RPMI8226 (cell line): ENCODE measurements around the gene FIS1.
A peak's percentile ranks its signal among the peaks of the same experiment; 100 is the strongest.
"Not testable (repeated sequence)": the region's sequence is repeated elsewhere in the genome, so short reads cannot be mapped to it uniquely, and the experiment has no call there.

Experiments used
- DNase-seq: peaks from one replicate; pipeline ENCODE4 v3.0.0-alpha.2; 2015

FIS1 gene

GRCh38 chr7:101232141-101232850 is 12.6 kb downstream of the FIS1 start:
- no peak for DNase-seq

GRCh38 chr7:101231644-101232043 is 13.2 kb downstream of the FIS1 start:
- DNase-seq = no peak

GRCh38 chr7:101226721-101227120 is 18.2 kb downstream of the FIS1 start:
- DNase-seq = no peak

GRCh38 chr7:101225650-101226049 is 19.2 kb downstream of the FIS1 start:
- no peak for DNase-seq

GRCh38 chr7:101223528-101223927 is 21.4 kb downstream of the FIS1 start:
- DNase-seq = no peak

GRCh38 chr7:101222275-101222830 is 22.5 kb downstream of the FIS1 start:
- DNase-seq = no peak

- DNase-seq = no peak
Measured at GRCh38 chr7:101220295-101220694, 24.6 kb downstream of the FIS1 start.

- no peak for DNase-seq
Measured at GRCh38 chr7:101218236-101219125, 26.4 kb downstream of the FIS1 start.

GRCh38 chr7:101217388-101218235 is 27.3 kb downstream of the FIS1 start, which contains the start of the genes PLOD3 and ZNHIT1:
Gene PLOD3, minus strand, starts transcription at chr7:101217581. Its CDS starts 307 bp downstream, at chr7:101217274.
Gene ZNHIT1, plus strand, starts transcription at chr7:101218165. Its CDS starts 31 bp downstream, at chr7:101218196.
- peak; percentile 100 for DNase-seq

GRCh38 chr7:101216860-101217387 is 28.0 kb downstream of the FIS1 start:
- peak; percentile 31 for DNase-seq

- peak; percentile 45 for DNase-seq
Measured at GRCh38 chr7:101216001-101216859, 28.7 kb downstream of the FIS1 start.

GRCh38 chr7:101212014-101212413 is 32.9 kb downstream of the FIS1 start:
- DNase-seq = no peak

GRCh38 chr7:101211501-101211900 is 33.4 kb downstream of the FIS1 start:
- DNase-seq = no peak

- no peak for DNase-seq
Measured at GRCh38 chr7:101210143-101210542, 34.7 kb downstream of the FIS1 start.

GRCh38 chr7:101208794-101209193 is 36.1 kb downstream of the FIS1 start:
- no peak for DNase-seq

GRCh38 chr7:101207459-101207858 is 37.4 kb downstream of the FIS1 start:
- no peak for DNase-seq

GRCh38 chr7:101206665-101207042 is 38.2 kb downstream of the FIS1 start:
- no peak for DNase-seq

GRCh38 chr7:101205901-101206664 is 38.8 kb downstream of the FIS1 start:
- no peak for DNase-seq

GRCh38 chr7:101203740-101204738 is 40.8 kb downstream of the FIS1 start:
- DNase-seq = not testable (repeated sequence)
